Type B pancreatic cell (in vitro differentiated cells): ENCODE measurements around the gene RNASE8. TPM values are rescaled to one million over a fixed set of nuclear protein-coding genes. Genes with fewer than 3 reads are reported as not detected.

ENCODE experiments used
- DNase-seq: peaks from one replicate; pipeline ENCODE4 v3.0.0; 2021; ENCODE audit warnings: mixed read lengths; ENCODE audit not compliant: unreplicated experiment; ENCODE audit errors: extremely low spot score
- H3K27ac Mint-ChIP-seq: 2 replicates; pipeline ENCODE4 v1.8.0; 2021; ENCODE audit warnings: mild to moderate bottlenecking, mixed read lengths
- H3K27me3 Mint-ChIP-seq: 2 replicates; pipeline ENCODE4 v1.8.0; 2021; ENCODE audit warnings: mixed read lengths
- H3K36me3 Mint-ChIP-seq: 2 replicates; pipeline ENCODE4 v1.8.0; 2021; ENCODE audit warnings: mixed read lengths
- H3K4me1 Mint-ChIP-seq: one replicate; pipeline ENCODE4 v1.8.0; 2021; ENCODE audit warnings: mixed read lengths; ENCODE audit not compliant: unreplicated experiment
- H3K4me3 Mint-ChIP-seq: 2 replicates; pipeline ENCODE4 v1.8.0; 2021; ENCODE audit warnings: mild to moderate bottlenecking, mixed read lengths
- H3K9me3 Mint-ChIP-seq: 2 replicates; pipeline ENCODE4 v1.8.0; 2021; ENCODE audit warnings: mixed read lengths
- CTCF ChIP-seq: fragments of 200-600 bp; sonication (generic); conservative IDR thresholded peaks from 2 replicates; pipeline ENCODE4 v1.5.0; 2021; ENCODE audit warnings: antibody characterized with exemption, mild to moderate bottlenecking
- total RNA-seq: library from RNA; stranded (reverse); gene quantifications from 2 replicates; pipeline ENCODE4 v1.2.1, GENCODE V29; 2021; ENCODE audit warnings: low replicate concordance

Gene RNASE8
- total RNA-seq, 1 donor from 2014 or later = not detected

- no peaks in the 10 kb centered on the region for H3K27me3 Mint-ChIP-seq
- peaks cover 27% of the 10 kb centered on the region for H3K36me3 Mint-ChIP-seq
- TF ChIP-seq CTCF = peak; percentile 73
- no peak overlapping the region for H3K27ac Mint-ChIP-seq
- H3K4me1 Mint-ChIP-seq = peaks cover 35% of the 10 kb centered on the region
- no peak for DNase-seq
- no peaks in the 10 kb centered on the region for H3K9me3 Mint-ChIP-seq
- H3K4me3 Mint-ChIP-seq = no peak overlapping the region
These were observed 32.7 kb downstream of the RNASE8 start for GRCh38 chr14:21090194-21090939.

GRCh38 chr14:21090940-21091663, 33.5 kb downstream of the RNASE8 start:
- H3K36me3 Mint-ChIP-seq = peaks cover 27% of the 10 kb centered on the region
- H3K4me1 Mint-ChIP-seq = peaks cover 41% of the 10 kb centered on the region
- H3K27me3 Mint-ChIP-seq = no peaks in the 10 kb centered on the region
- no peak overlapping the region for H3K27ac Mint-ChIP-seq
- no peak for DNase-seq
- H3K4me3 Mint-ChIP-seq = no peak overlapping the region
- H3K9me3 Mint-ChIP-seq = no peaks in the 10 kb centered on the region
- TF ChIP-seq CTCF = no peak

- Mint-ChIP-seq H3K36me3 (peaks cover 22% of the 10 kb centered on the region), H3K4me1 (peaks cover 38% of the 10 kb centered on the region), H3K27me3 (no peaks in the 10 kb centered on the region), H3K9me3 (no peaks in the 10 kb centered on the region), H3K27ac (no peak overlapping the region), H3K4me3 (no peak overlapping the region)
- DNase-seq = no peak
- no peak for TF ChIP-seq CTCF
These were observed 34.2 kb downstream of the RNASE8 start for GRCh38 chr14:21091821-21092272.

- Mint-ChIP-seq H3K4me3 (no peak overlapping the region), H3K27me3 (no peaks in the 10 kb centered on the region), H3K36me3 (peaks cover 19% of the 10 kb centered on the region), H3K27ac (no peak overlapping the region), H3K4me1 (peaks cover 41% of the 10 kb centered on the region), H3K9me3 (no peaks in the 10 kb centered on the region)
- peak; percentile 98 for TF ChIP-seq CTCF
- DNase-seq = peak; percentile 85
These were observed 34.8 kb downstream of the RNASE8 start for GRCh38 chr14:21092273-21093011.

- Mint-ChIP-seq H3K36me3 (peaks cover 15% of the 10 kb centered on the region), H3K27ac (no peak overlapping the region), H3K9me3 (no peaks in the 10 kb centered on the region)
These were observed 35.4 kb downstream of the RNASE8 start for GRCh38 chr14:21093018-21093417.

More at GRCh38 chr14:21093018-21093417, 35.4 kb downstream of the RNASE8 start:
- no peak for DNase-seq
- no peak for TF ChIP-seq CTCF
- peaks cover 37% of the 10 kb centered on the region for H3K4me1 Mint-ChIP-seq
- no peaks in the 10 kb centered on the region for H3K27me3 Mint-ChIP-seq
- peak overlapping the region; percentile 20 for H3K4me3 Mint-ChIP-seq
